Endometrial microvascular endothelial cells (primary cell): ENCODE data around the gene PKDREJ. TPM values are rescaled to one million over a fixed set of nuclear protein-coding genes. Genes with fewer than 3 reads are reported as not detected.

Experiments
- in situ Hi-C: cut with HindIII; loops from 2 replicates; pipeline ENCODE4 v1.10.0; 2017; ENCODE audit warnings: low sequenced_read_pairs, low pct_unique_long_range_greater_than_20kb; ENCODE audit errors: inconsistent ontology term
- total RNA-seq: library from RNA; depleted of rRNA; stranded (reverse); fragments of >200 nt; gene quantifications from one replicate; pipeline ENCODE4 v1.2.3, GENCODE V29; 2015; ENCODE audit errors: inconsistent ontology term

Gene PKDREJ
- total RNA-seq, 1 donor from 2014 or later = not detected

GRCh38 chr22:46290121-46290842, 27.1 kb upstream of the PKDREJ start:
- in situ Hi-C loops = no loop called here

GRCh38 chr22:46289244-46289891, 26.2 kb upstream of the PKDREJ start:
- in situ Hi-C loops = no loop called here

- in situ Hi-C loops = no loop called here
Observed at GRCh38 chr22:46288846-46289243, 25.7 kb upstream of the PKDREJ start.

- in situ Hi-C loops = no loop called here
Observed at GRCh38 chr22:46287873-46288751, 25.0 kb upstream of the PKDREJ start.

- in situ Hi-C loops = no loop called here
Observed at GRCh38 chr22:46286941-46287872, 24.1 kb upstream of the PKDREJ start.

- in situ Hi-C loops = no loop called here
Observed at GRCh38 chr22:46286006-46286405, 22.9 kb upstream of the PKDREJ start.

- in situ Hi-C loops = no loop called here
Observed at GRCh38 chr22:46281866-46282678, 18.9 kb upstream of the PKDREJ start.

GRCh38 chr22:46280999-46281623, 18.0 kb upstream of the PKDREJ start:
- in situ Hi-C loops = no loop called here

GRCh38 chr22:46280063-46280817, 17.1 kb upstream of the PKDREJ start:
- in situ Hi-C loops = no loop called here

- in situ Hi-C loops = no loop called here
Observed at GRCh38 chr22:46278656-46279645, 15.8 kb upstream of the PKDREJ start.

- in situ Hi-C loops = no loop called here
Observed at GRCh38 chr22:46276563-46276962, 13.4 kb upstream of the PKDREJ start.

GRCh38 chr22:46275455-46276122, 12.4 kb upstream of the PKDREJ start:
- in situ Hi-C loops = no loop called here

GRCh38 chr22:46274381-46274780, 11.2 kb upstream of the PKDREJ start:
- in situ Hi-C loops = loop anchor here (25.0 kb wide), 1 partner anchor 137 kb away; no protein-coding TSS in a partner anchor

- in situ Hi-C loops = loop anchor here (25.0 kb wide), 1 partner anchor 136 kb away; no protein-coding TSS in a partner anchor
Observed at GRCh38 chr22:46273432-46274148, 10.4 kb upstream of the PKDREJ start.
